ENCODE measurements around the gene FAM81B.

- TF ChIP-seq REST (IDR thresholded peaks at IDR 0.05; ENCODE audit: insufficient read depth in 1 of 2, low read depth in 2 of 2, low read length in 2 of 2) (no peak), SIN3A (IDR thresholded peaks at IDR 0.05; ENCODE audit: borderline replicate concordance, insufficient read depth, low read length) (no peak), TAF1 (IDR thresholded peaks at IDR 0.05; ENCODE audit: borderline replicate concordance, insufficient read depth, low read length) (no peak), POLR2AphosphoS5 (IDR thresholded peaks at IDR 0.05; ENCODE audit: low read depth, low read length) (no peak)
These were observed 32.3 kb upstream of the FAM81B start for GRCh38 chr5:95358848-95359247.
